GOT3 (cell line): ENCODE measurements around the gene EMC9.

ENCODE experiments used
- DNase-seq: peaks from one replicate; lab custom pipeline; 2025; ENCODE audit warnings: mixed read lengths; lab: John Stamatoyannopoulos, UW

EMC9 gene

GRCh38 chr14:24177041-24177825 lies 35.8 kb upstream of the EMC9 start:
- no peak for DNase-seq

GRCh38 chr14:24176599-24176998 lies 35.2 kb upstream of the EMC9 start:
- DNase-seq, result no peak

- no peak for DNase-seq
Measured at GRCh38 chr14:24172871-24173281, 31.5 kb upstream of the EMC9 start.

GRCh38 chr14:24172261-24172860 lies 31.0 kb upstream of the EMC9 start:
- no peak for DNase-seq

GRCh38 chr14:24171422-24172260 lies 30.2 kb upstream of the EMC9 start, which contains the start of gene REC8:
TSS of gene REC8 (plus strand) at chr14:24172080. CDS start at chr14:24172553, 473 bp downstream.
- DNase-seq, result no peak

GRCh38 chr14:24167469-24168114 lies 26.2 kb upstream of the EMC9 start:
- DNase-seq, result no peak

GRCh38 chr14:24165785-24166184 lies 24.4 kb upstream of the EMC9 start:
- DNase-seq, result no peak

- no peak for DNase-seq
Measured at GRCh38 chr14:24164518-24164991, 23.2 kb upstream of the EMC9 start.

- DNase-seq, result no peak
Measured at GRCh38 chr14:24162093-24162492, 20.7 kb upstream of the EMC9 start.

- peak; percentile 80 for DNase-seq
Measured at GRCh38 chr14:24160850-24161804, 19.7 kb upstream of the EMC9 start, which contains the start of gene IRF9. TSS of gene IRF9 (plus strand) at chr14:24161265. CDS start at chr14:24162145, 880 bp downstream.

- no peak for DNase-seq
Measured at GRCh38 chr14:24160499-24160849, 19.1 kb upstream of the EMC9 start.

- no peak for DNase-seq
Measured at GRCh38 chr14:24159777-24160498, 18.5 kb upstream of the EMC9 start.

- no peak for DNase-seq
Measured at GRCh38 chr14:24157331-24157730, 15.9 kb upstream of the EMC9 start.

- no peak for DNase-seq
Measured at GRCh38 chr14:24156840-24157239, 15.4 kb upstream of the EMC9 start.

GRCh38 chr14:24155100-24155499 lies 13.7 kb upstream of the EMC9 start:
- no peak for DNase-seq

GRCh38 chr14:24151404-24152080 lies 10.2 kb upstream of the EMC9 start:
- no peak for DNase-seq

GRCh38 chr14:24150993-24151392 lies 9.6 kb upstream of the EMC9 start:
- DNase-seq, result no peak

GRCh38 chr14:24150567-24150966 lies 9.2 kb upstream of the EMC9 start:
- DNase-seq, result no peak

- no peak for DNase-seq
Measured at GRCh38 chr14:24150061-24150460, 8.7 kb upstream of the EMC9 start.
